UCSD-AML1 (cell line): ENCODE results near the gene CALD1.
"Not testable (repeated sequence)": the region's sequence is repeated elsewhere in the genome, so short reads cannot be mapped to it uniquely, and the experiment has no call there.

Experiments used
- DNase-seq: peaks from one replicate; lab custom pipeline; 2025; ENCODE audit not compliant: unreplicated experiment; lab: John Stamatoyannopoulos, UW

Gene CALD1

GRCh38 chr7:134942690-134943466 lies 163.4 kb downstream of the CALD1 start:
- DNase-seq, result no peak

- no peak for DNase-seq
Measured at GRCh38 chr7:134943785-134944400, 164.5 kb downstream of the CALD1 start.

DNA sequence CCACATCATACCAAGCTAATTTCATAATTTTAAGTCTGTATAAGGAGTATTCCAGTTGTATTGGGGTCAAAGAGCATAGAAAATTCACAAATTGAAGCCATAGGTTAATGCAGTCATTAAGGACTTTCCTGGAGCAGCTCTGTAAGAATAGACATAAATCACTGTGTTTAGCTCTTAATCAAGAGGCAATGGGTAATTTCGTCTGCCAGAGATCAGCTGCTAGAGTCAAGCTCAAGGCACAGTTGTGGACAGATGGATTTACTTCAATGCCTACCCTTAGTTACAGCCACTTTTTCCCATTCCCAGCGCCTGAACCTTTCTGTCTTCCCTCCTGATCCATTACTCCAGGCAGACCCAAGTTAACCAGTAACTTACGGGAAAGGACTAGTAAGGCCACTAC lies 166.3 kb downstream of the CALD1 start:
- DNase-seq, result no peak

- no peak for DNase-seq
Measured at GRCh38 chr7:134946260-134946659, 166.8 kb downstream of the CALD1 start.

DNA sequence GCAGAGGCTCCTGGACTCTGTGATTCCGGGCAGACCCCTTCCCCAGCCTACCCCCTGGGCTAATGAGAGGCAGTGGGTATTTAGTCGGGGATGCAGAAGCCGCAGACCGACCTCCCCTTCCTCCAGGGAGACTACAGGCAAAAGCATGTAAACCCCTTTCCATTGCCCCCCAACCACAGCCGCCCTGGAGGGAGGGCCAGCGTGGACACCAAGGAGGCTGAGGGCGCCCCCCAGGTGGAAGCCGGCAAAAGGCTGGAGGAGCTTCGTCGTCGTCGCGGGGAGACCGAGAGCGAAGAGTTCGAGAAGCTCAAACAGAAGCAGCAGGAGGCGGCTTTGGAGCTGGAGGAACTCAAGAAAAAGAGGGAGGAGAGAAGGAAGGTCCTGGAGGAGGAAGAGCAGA lies 167.9 kb downstream of the CALD1 start:
- DNase-seq, result no peak

DNA sequence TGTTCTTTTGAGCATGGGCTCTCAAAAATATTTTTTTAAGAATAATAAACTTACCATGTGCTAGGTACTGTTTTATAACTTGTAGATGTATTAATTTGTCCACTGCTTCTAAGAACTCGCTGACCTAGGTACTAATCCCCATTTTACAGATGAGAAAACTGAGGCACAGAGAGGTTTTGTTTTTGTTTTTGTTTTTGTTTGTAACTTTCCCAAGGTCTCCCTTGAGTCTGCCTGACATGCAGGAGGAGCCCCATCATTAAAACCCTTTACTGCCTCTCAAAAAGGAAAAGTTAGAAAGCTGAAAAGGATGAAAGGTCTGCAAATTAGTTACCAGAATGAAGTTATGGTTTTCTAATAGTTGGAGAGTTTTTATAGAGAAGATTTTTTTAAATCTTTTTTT lies 168.4 kb downstream of the CALD1 start:
- DNase-seq, result no peak

DNA sequence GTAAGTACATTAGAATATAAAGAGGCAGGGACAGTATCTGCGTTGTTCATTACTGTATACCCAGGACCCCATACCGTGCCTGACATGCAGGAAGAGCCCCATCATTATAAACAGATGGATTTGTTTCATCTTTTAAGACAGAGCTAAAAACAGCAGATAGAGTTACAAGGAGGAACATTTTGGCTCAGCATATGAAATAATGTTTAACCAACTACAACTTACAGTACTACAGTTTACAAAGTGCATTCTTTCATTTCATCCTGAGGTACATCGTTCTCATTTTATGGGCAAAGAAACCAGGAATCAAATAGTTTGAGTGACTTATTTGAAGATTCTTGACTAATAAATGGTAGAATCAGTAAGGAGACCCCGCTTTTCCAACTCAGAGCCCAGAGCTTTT lies 168.8 kb downstream of the CALD1 start:
- DNase-seq, result no peak

GRCh38 chr7:134948736-134949135 lies 169.3 kb downstream of the CALD1 start:
- no peak for DNase-seq

DNA sequence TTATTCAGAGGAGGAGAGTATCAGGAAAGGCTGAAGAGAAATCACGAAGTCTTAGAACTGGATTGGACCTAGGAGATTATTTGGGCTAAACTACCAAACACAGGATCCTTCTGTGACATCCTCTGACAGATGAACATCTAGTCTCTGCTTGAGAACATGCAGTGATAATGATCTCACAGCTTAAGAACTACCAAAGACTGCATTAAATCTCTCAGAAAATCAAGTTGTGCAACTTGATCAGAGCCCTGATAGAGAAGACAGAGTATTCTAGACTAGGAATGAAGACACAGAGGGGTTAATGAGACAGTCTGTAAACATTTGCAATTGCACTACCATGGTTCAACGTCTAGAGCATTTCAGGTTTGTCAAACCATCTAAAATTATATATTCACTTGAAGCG lies 169.7 kb downstream of the CALD1 start:
- no peak for DNase-seq

DNA sequence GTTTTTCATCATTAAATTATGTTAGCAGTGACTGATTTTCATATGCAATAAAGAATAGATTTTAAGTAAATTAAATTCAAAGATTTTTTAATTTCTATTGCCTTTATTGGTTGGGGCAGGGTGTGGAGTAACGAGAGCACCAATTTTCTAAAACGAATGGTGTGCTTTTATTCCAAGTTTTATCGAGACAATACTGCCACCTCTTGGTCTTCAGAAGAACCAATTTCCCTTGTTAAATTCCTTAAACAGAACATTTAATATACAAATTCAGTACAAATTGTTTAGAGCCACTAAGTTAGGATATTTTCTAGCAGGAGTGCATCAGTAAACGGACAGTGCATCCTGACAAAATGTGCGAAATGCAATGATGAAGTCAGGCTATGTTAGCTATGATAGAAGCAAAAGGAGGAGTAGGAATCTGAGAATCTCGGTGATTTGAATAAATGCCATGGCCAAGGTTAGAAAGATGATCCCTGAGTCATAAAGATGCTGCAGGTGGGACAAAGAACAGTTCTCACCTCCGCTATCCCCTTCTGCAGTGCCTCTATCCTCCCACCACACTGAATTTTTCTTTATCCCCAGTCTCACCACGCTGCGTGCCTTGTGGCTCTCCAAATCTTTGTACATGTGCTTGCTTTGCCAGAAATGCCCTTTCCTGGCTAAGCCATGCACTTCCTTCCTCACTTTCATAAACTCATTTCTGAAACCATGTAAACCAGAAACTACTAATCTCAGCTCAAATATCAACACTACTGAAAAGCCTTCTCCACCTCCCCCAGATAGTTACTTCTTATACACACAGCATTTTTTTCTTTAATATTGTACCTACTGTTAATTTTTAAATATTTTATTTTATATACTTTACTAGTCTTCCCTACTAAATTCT lies 175.0 kb downstream of the CALD1 start:
- no peak for DNase-seq

DNA sequence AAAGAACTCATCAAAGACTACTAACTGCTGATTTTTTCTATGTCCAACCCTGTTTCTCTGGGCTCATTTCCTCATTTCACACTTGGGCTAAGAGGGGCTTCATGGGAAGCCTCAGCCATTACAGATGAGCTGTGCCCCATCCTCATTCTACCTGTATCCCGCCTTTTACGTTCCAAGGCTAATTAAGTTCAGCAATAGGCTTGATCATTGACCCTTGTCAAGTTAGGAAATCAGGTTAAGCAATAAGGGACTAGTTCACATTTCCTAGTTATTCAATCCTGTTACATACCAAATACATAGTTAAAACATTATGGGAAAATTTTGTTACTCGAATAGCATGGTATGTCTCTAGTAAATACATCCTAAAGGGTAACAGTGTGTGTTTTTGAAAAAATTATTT lies 177.6 kb downstream of the CALD1 start:
- no peak for DNase-seq

GRCh38 chr7:134959810-134960209 lies 180.4 kb downstream of the CALD1 start:
- no peak for DNase-seq

GRCh38 chr7:134962270-134962780 lies 182.9 kb downstream of the CALD1 start:
- no peak for DNase-seq

GRCh38 chr7:134963036-134963435 lies 183.6 kb downstream of the CALD1 start:
- DNase-seq, result no peak

DNA sequence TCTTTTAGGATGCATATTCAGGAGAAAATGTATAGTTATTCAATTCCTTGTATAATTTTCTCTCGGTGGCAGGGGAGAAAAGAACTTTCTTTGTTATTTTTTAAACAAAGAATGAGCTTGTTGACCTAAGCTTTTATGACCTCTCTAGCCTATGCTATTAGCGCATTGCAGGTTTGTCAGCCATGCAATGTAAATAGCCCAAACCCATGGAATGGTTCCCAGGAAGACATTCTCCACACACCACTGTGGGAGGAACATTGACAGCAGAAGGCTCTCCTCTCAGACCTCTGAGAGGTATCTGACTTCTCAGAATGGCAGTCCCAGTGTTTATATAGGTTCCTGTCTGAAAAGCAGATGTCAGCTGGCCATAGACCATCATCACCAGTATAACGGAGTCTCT lies 187.3 kb downstream of the CALD1 start:
- DNase-seq, result no peak

- DNase-seq, result no peak
Measured at GRCh38 chr7:134968110-134968509, 188.7 kb downstream of the CALD1 start.

- not testable (repeated sequence) for DNase-seq
Measured at GRCh38 chr7:134981645-134982044, 202.2 kb downstream of the CALD1 start.

GRCh38 chr7:134985894-134986362 lies 206.5 kb downstream of the CALD1 start:
- no peak for DNase-seq

DNA sequence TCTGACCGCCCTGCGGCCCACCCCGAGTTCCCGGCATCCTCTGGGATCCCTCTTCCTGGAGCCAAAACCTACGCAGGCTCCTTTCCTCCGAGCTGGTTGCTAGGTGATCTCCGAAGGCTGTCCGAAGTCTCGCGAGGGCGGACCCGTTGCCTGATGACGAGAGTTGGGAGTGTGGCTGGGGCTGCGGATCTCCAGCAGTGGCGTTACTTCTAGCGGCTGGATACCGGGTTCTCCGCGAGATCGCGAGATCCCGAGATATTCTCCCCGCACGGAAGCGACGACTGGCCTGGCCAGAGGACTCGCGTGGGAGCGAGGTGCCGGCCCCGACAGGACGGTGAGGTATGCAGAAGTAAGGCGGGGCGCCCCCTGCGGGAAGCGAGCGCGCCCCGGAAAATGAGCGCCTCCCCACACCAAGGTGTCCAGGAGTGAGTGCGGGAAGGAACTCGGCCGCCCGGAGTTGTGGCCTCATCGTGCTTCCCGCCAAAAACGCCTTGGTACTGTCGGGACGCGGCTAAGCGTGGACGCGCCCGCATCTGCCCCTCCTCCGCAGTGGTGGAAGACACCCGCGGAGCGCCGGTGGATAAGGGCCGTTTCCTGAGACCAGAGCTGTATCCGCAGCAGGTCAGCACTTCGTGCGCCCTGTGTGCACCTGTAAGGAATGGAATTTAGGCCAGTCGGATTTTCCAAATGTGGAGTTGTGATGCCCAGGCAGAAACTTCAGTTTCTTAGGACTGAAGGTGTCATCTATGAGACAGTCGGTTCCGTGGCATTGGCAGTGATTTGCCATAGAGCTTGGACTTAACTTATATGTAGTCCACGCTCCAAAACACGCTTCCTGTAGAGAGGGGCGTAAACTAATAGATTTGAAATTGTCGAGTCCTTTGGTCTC lies 207.2 kb downstream of the CALD1 start, which contains the start of gene AGBL3:
TSS of gene AGBL3 (plus strand) at position 146 of the 889 bp plus-strand sequence. CDS start 1,426 bp downstream, outside the sequence.
- DNase-seq, result peak; percentile 79

- no peak for DNase-seq
Measured at GRCh38 chr7:134988161-134988560, 208.7 kb downstream of the CALD1 start.
